Activated CD4-positive, alpha-beta T cell treated with anti-CD3 and anti-CD28 coated beads for 1 hour (primary cell): ENCODE measurements around the gene NAALADL2.
"Not testable (repeated sequence)": the region's sequence is repeated elsewhere in the genome, so short reads cannot be mapped to it uniquely, and the experiment has no call there.

Experiments
- DNase-seq: peaks from one replicate; pipeline ENCODE4 v3.0.0-alpha.2; 2020

Gene NAALADL2

GRCh38 chr3:175729466-175729865 lies 870.3 kb downstream of the NAALADL2 start:
- no peak for DNase-seq

GRCh38 chr3:175731543-175731942 lies 872.4 kb downstream of the NAALADL2 start:
- no peak for DNase-seq

- no peak for DNase-seq
Measured at GRCh38 chr3:175732017-175732416, 872.9 kb downstream of the NAALADL2 start.

GRCh38 chr3:175735866-175736265 lies 876.7 kb downstream of the NAALADL2 start:
- DNase-seq, result no peak

GRCh38 chr3:175737646-175738572 lies 878.8 kb downstream of the NAALADL2 start:
- no peak for DNase-seq

GRCh38 chr3:175741951-175742350 lies 882.8 kb downstream of the NAALADL2 start:
- DNase-seq, result no peak

GRCh38 chr3:175743733-175744400 lies 884.7 kb downstream of the NAALADL2 start:
- DNase-seq, result no peak

- no peak for DNase-seq
Measured at GRCh38 chr3:175746308-175746707, 887.2 kb downstream of the NAALADL2 start.

- no peak for DNase-seq
Measured at GRCh38 chr3:175748087-175748730, 889.1 kb downstream of the NAALADL2 start.

GRCh38 chr3:175749981-175750380 lies 890.8 kb downstream of the NAALADL2 start:
- DNase-seq, result no peak

GRCh38 chr3:175751089-175751488 lies 892.0 kb downstream of the NAALADL2 start:
- no peak for DNase-seq

GRCh38 chr3:175763948-175764347 lies 904.8 kb downstream of the NAALADL2 start:
- DNase-seq, result no peak

- no peak for DNase-seq
Measured at GRCh38 chr3:175764722-175765121, 905.6 kb downstream of the NAALADL2 start.

- DNase-seq, result no peak
Measured at GRCh38 chr3:175770426-175770825, 911.3 kb downstream of the NAALADL2 start.

- DNase-seq, result no peak
Measured at GRCh38 chr3:175777495-175777894, 918.4 kb downstream of the NAALADL2 start.

- DNase-seq, result no peak
Measured at GRCh38 chr3:175777965-175778364, 918.8 kb downstream of the NAALADL2 start.

GRCh38 chr3:175778994-175779393 lies 919.9 kb downstream of the NAALADL2 start:
- DNase-seq, result no peak

- not testable (repeated sequence) for DNase-seq
Measured at GRCh38 chr3:175787109-175787508, 928.0 kb downstream of the NAALADL2 start.

- no peak for DNase-seq
Measured at GRCh38 chr3:175792245-175792644, 933.1 kb downstream of the NAALADL2 start.

- no peak for DNase-seq
Measured at GRCh38 chr3:175798326-175798725, 939.2 kb downstream of the NAALADL2 start.

- no peak for DNase-seq
Measured at GRCh38 chr3:175805825-175806224, 946.7 kb downstream of the NAALADL2 start.

GRCh38 chr3:175807175-175807574 lies 948.0 kb downstream of the NAALADL2 start:
- no peak for DNase-seq

- DNase-seq, result no peak
Measured at GRCh38 chr3:175818811-175819464, 959.8 kb downstream of the NAALADL2 start.
